Activated gamma-delta T cell treated with anti-CD3 and anti-CD28 coated beads, Interleukin-2, amount 50 U/mL, for 16 hours (primary cell): ENCODE measurements around the gene SLC16A7.

Experiments used
- DNase-seq: peaks from one replicate; pipeline ENCODE4 v3.0.0-alpha.2; 2020; ENCODE audit warnings: low read depth

The SLC16A7 gene

GRCh38 chr12:59668674-59669073 lies 72.8 kb downstream of the SLC16A7 start:
- DNase-seq: no peak

- no peak for DNase-seq
Measured at GRCh38 chr12:59672273-59672672, 76.4 kb downstream of the SLC16A7 start.

GRCh38 chr12:59675461-59675860 lies 79.6 kb downstream of the SLC16A7 start:
- no peak for DNase-seq

GRCh38 chr12:59677857-59678256 lies 82.0 kb downstream of the SLC16A7 start:
- DNase-seq: no peak

GRCh38 chr12:59678759-59679411 lies 83.1 kb downstream of the SLC16A7 start:
- DNase-seq: no peak

- no peak for DNase-seq
Measured at GRCh38 chr12:59689776-59690175, 93.9 kb downstream of the SLC16A7 start.

- DNase-seq: no peak
Measured at GRCh38 chr12:59695379-59695778, 99.5 kb downstream of the SLC16A7 start.

- no peak for DNase-seq
Measured at GRCh38 chr12:59698600-59698999, 102.8 kb downstream of the SLC16A7 start.

- DNase-seq: no peak
Measured at GRCh38 chr12:59699421-59700152, 103.8 kb downstream of the SLC16A7 start.

- no peak for DNase-seq
Measured at GRCh38 chr12:59700153-59700450, 104.3 kb downstream of the SLC16A7 start.

GRCh38 chr12:59708064-59708463 lies 112.2 kb downstream of the SLC16A7 start:
- no peak for DNase-seq

GRCh38 chr12:59708484-59708883 lies 112.7 kb downstream of the SLC16A7 start:
- DNase-seq: no peak

GRCh38 chr12:59710004-59710628 lies 114.3 kb downstream of the SLC16A7 start:
- DNase-seq: no peak

- no peak for DNase-seq
Measured at GRCh38 chr12:59710964-59711363, 115.1 kb downstream of the SLC16A7 start.

GRCh38 chr12:59715434-59715833 lies 119.6 kb downstream of the SLC16A7 start:
- DNase-seq: no peak

- no peak for DNase-seq
Measured at GRCh38 chr12:59716043-59716442, 120.2 kb downstream of the SLC16A7 start.

GRCh38 chr12:59717436-59717835 lies 121.6 kb downstream of the SLC16A7 start:
- no peak for DNase-seq

- DNase-seq: no peak
Measured at GRCh38 chr12:59719701-59720100, 123.9 kb downstream of the SLC16A7 start.

GRCh38 chr12:59723520-59723919 lies 127.7 kb downstream of the SLC16A7 start:
- no peak for DNase-seq

GRCh38 chr12:59724011-59724695 lies 128.3 kb downstream of the SLC16A7 start:
- DNase-seq: no peak

- DNase-seq: no peak
Measured at GRCh38 chr12:59733200-59733599, 137.4 kb downstream of the SLC16A7 start.

GRCh38 chr12:59734371-59734770 lies 138.5 kb downstream of the SLC16A7 start:
- DNase-seq: no peak

- no peak for DNase-seq
Measured at GRCh38 chr12:59735231-59735630, 139.4 kb downstream of the SLC16A7 start.
